H1 (cell line): ENCODE measurements around the gene SAMD9. TPM values are rescaled to one million over a fixed set of nuclear protein-coding genes. Genes with fewer than 3 reads are reported as not detected.

ENCODE experiments used
- HDAC2 ChIP-seq, 2 experiments: fragments of 300-600 bp in 1 of 2; sonication (generic) in 1 of 2; IDR thresholded peaks; 2 replicates each; pipeline ENCODE4 v1.6.1; 2011 to 2012; ENCODE audit warnings: low read depth in 2 of 2, low read length in 2 of 2, mild to moderate bottlenecking in 2 of 2, moderate library complexity in 2 of 2, borderline replicate concordance in 1 of 2, inconsistent platforms in 1 of 2
- KDM5A ChIP-seq: fragments of 200-600 bp; IDR thresholded peaks from 2 replicates; pipeline ENCODE4 v1.7.1; 2012; ENCODE audit warnings: mild to moderate bottlenecking, low read length, inconsistent platforms, mixed read lengths
- polyA plus RNA-seq, 7 experiments: library from polyadenylated mRNA; depleted of rRNA in 3 of 7; stranded (reverse) in 5 of 7; unstranded in 2 of 7; fragments of >200 nt in 5 of 7; fragments of 200-250 nt in 2 of 7; gene quantifications; 1 replicate in 5 of 7; 2 replicates in 1 of 7; 4 replicates in 1 of 7; pipeline versions ENCODE4 v1.2.1 to v1.2.3, GENCODE V29; 2011 to 2013; ENCODE audit warnings: missing spikeins in 2 of 7, mixed read lengths in 2 of 7
- total RNA-seq: library from RNA; stranded (reverse); fragmentation: NEBNext Ultra II Directional; extraction: Animal tissue kit (Norgen Biotek cat#: 25700); gene quantifications from 2 replicates; pipeline ENCODE4 v1.2.1, GENCODE V29; 2021
- TF ChIP-seq, protein P1 (sequence below): fragments of 300-600 bp; sonication (generic); IDR thresholded peaks from 2 replicates; pipeline ENCODE4 v1.7.1; 2012; ENCODE audit warnings: low read length, moderate library complexity, mild to moderate bottlenecking, inconsistent platforms; ENCODE audit not compliant: insufficient replicate concordance
- TF ChIP-seq, protein P2 (sequence below): IDR thresholded peaks from 2 replicates; pipeline ENCODE4 v1.6.1; 2012; ENCODE audit warnings: inconsistent platforms

The SAMD9 gene
- total and polyA plus RNA-seq, 2 of the 8 experiments (the other 6 are each of a cell fraction or from before 2014, with no cell fraction given), result 0.02 TPM; not detected in 1

GRCh38 chr7:93159490-93159889 is 41.7 kb upstream of the SAMD9 start (continued):
- TF ChIP-seq, protein P1, sequence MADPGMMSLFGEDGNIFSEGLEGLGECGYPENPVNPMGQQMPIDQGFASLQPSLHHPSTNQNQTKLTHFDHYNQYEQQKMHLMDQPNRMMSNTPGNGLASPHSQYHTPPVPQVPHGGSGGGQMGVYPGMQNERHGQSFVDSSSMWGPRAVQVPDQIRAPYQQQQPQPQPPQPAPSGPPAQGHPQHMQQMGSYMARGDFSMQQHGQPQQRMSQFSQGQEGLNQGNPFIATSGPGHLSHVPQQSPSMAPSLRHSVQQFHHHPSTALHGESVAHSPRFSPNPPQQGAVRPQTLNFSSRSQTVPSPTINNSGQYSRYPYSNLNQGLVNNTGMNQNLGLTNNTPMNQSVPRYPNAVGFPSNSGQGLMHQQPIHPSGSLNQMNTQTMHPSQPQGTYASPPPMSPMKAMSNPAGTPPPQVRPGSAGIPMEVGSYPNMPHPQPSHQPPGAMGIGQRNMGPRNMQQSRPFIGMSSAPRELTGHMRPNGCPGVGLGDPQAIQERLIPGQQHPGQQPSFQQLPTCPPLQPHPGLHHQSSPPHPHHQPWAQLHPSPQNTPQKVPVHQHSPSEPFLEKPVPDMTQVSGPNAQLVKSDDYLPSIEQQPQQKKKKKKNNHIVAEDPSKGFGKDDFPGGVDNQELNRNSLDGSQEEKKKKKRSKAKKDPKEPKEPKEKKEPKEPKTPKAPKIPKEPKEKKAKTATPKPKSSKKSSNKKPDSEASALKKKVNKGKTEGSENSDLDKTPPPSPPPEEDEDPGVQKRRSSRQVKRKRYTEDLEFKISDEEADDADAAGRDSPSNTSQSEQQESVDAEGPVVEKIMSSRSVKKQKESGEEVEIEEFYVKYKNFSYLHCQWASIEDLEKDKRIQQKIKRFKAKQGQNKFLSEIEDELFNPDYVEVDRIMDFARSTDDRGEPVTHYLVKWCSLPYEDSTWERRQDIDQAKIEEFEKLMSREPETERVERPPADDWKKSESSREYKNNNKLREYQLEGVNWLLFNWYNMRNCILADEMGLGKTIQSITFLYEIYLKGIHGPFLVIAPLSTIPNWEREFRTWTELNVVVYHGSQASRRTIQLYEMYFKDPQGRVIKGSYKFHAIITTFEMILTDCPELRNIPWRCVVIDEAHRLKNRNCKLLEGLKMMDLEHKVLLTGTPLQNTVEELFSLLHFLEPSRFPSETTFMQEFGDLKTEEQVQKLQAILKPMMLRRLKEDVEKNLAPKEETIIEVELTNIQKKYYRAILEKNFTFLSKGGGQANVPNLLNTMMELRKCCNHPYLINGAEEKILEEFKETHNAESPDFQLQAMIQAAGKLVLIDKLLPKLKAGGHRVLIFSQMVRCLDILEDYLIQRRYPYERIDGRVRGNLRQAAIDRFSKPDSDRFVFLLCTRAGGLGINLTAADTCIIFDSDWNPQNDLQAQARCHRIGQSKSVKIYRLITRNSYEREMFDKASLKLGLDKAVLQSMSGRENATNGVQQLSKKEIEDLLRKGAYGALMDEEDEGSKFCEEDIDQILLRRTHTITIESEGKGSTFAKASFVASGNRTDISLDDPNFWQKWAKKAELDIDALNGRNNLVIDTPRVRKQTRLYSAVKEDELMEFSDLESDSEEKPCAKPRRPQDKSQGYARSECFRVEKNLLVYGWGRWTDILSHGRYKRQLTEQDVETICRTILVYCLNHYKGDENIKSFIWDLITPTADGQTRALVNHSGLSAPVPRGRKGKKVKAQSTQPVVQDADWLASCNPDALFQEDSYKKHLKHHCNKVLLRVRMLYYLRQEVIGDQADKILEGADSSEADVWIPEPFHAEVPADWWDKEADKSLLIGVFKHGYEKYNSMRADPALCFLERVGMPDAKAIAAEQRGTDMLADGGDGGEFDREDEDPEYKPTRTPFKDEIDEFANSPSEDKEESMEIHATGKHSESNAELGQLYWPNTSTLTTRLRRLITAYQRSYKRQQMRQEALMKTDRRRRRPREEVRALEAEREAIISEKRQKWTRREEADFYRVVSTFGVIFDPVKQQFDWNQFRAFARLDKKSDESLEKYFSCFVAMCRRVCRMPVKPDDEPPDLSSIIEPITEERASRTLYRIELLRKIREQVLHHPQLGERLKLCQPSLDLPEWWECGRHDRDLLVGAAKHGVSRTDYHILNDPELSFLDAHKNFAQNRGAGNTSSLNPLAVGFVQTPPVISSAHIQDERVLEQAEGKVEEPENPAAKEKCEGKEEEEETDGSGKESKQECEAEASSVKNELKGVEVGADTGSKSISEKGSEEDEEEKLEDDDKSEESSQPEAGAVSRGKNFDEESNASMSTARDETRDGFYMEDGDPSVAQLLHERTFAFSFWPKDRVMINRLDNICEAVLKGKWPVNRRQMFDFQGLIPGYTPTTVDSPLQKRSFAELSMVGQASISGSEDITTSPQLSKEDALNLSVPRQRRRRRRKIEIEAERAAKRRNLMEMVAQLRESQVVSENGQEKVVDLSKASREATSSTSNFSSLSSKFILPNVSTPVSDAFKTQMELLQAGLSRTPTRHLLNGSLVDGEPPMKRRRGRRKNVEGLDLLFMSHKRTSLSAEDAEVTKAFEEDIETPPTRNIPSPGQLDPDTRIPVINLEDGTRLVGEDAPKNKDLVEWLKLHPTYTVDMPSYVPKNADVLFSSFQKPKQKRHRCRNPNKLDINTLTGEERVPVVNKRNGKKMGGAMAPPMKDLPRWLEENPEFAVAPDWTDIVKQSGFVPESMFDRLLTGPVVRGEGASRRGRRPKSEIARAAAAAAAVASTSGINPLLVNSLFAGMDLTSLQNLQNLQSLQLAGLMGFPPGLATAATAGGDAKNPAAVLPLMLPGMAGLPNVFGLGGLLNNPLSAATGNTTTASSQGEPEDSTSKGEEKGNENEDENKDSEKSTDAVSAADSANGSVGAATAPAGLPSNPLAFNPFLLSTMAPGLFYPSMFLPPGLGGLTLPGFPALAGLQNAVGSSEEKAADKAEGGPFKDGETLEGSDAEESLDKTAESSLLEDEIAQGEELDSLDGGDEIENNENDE, result no peak
- TF ChIP-seq, protein P2, sequence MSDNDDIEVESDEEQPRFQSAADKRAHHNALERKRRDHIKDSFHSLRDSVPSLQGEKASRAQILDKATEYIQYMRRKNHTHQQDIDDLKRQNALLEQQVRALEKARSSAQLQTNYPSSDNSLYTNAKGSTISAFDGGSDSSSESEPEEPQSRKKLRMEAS, result no peak
- TF ChIP-seq HDAC2 (IDR thresholded peaks at IDR 0.05; ENCODE audit: borderline replicate concordance in 1 of 2, low read depth in 2 of 2, low read length in 2 of 2) (no peak), KDM5A (no peak)
- TF ChIP-seq, all 59 proteins: peak for 0
